Stimulated activated CD8-positive, alpha-beta memory T cell treated with anti-CD3 and anti-CD28 coated beads, Interleukin-12 subunit alpha, Interleukin-12 subunit beta, amount 100 ng/mL, for 1 hour (primary cell): ENCODE results near the gene GAPVD1.
"Not testable (repeated sequence)": the region's sequence is repeated elsewhere in the genome, so short reads cannot be mapped to it uniquely, and the experiment has no call there.

ENCODE experiments used
- DNase-seq: peaks from one replicate; pipeline ENCODE4 v3.0.0-alpha.2; 2020; ENCODE audit warnings: low read depth

Gene GAPVD1

DNA sequence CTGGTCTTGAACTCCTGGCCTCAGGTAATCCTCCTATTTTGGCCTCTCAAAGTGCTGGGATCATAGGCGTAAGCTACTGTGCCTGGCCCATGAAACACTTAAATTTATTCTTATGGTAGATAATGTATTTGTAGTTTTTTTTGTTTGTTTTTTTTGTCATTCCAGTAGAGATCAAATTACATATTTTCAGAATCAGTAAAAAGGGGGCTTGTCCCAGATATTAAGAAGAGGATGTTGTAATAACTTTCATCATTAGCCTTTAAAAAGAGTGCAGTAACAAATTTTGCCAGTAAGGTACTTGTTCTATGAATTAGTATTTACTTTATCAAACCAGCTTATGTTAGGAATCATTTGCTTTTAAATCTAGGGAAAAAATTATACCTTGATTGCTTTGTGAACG lies 42.6 kb downstream of the GAPVD1 start:
- DNase-seq, result no peak

GRCh38 chr9:125312411-125312810 lies 50.8 kb downstream of the GAPVD1 start:
- no peak for DNase-seq

GRCh38 chr9:125316359-125316758 lies 54.7 kb downstream of the GAPVD1 start:
- not testable (repeated sequence) for DNase-seq

- DNase-seq, result no peak
Observed at GRCh38 chr9:125317704-125318103, 56.1 kb downstream of the GAPVD1 start.

DNA sequence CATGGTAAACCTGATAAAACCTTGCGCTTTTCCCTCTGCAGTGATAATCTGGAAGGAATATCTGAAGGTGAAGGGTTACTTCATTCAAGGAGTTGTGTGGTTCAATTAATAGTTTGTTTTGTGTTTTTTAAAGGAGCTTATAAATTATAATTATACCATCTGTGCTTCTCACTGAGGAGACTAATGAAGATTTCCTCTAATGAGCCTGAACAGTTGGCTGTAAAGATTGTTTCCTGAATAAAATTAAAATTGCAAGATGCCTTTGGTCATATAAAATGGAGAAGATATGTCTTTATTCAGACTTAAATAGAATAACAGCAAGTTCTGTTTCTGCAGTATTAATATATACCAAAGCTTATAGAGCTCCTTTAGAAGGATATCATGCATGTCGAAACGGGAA lies 59.9 kb downstream of the GAPVD1 start:
- no peak for DNase-seq

GRCh38 chr9:125323615-125324014 lies 62.0 kb downstream of the GAPVD1 start:
- DNase-seq, result no peak

- DNase-seq, result no peak
Observed at GRCh38 chr9:125325826-125326225, 64.2 kb downstream of the GAPVD1 start.

- DNase-seq, result no peak
Observed at GRCh38 chr9:125329978-125330377, 68.4 kb downstream of the GAPVD1 start.

DNA sequence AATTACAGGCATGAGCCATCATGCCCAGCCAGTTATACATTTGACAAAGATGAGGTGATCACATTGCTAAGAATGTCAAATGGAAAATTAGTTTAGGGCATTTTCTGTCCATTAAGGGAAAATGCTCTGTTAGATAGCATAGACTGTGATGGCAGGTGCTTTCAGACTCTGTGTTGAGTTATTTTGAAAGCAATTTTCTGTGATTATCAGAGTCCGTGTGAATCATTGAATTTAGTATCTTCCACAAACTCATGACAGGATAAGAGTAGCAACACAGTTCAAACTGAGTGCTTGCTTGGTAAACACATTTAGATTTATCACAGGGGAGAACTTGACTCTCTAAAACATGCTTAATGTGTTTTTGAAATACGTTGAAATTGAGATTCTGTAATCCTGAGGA lies 69.0 kb downstream of the GAPVD1 start:
- DNase-seq, result no peak

GRCh38 chr9:125332527-125332926 lies 70.9 kb downstream of the GAPVD1 start:
- DNase-seq, result no peak

DNA sequence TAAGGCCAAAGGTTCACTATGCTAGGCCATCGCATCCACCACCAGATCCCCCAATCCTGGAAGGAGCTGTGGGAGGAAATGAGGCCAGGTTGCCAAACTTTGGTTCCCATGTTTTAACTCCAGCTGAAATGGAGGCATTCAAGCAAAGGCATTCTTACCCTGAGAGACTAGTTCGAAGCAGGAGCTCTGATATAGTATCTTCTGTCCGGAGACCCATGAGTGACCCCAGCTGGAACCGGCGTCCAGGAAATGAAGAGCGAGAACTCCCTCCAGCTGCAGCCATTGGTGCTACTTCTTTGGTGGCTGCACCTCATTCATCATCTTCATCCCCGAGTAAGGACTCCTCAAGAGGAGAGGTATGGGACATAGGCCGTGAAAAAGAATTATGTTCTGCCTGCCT lies 75.6 kb downstream of the GAPVD1 start:
- no peak for DNase-seq

GRCh38 chr9:125338929-125339328 lies 77.3 kb downstream of the GAPVD1 start:
- no peak for DNase-seq

GRCh38 chr9:125341566-125341965 lies 79.9 kb downstream of the GAPVD1 start:
- no peak for DNase-seq

- DNase-seq, result no peak
Observed at GRCh38 chr9:125343518-125344275, 82.1 kb downstream of the GAPVD1 start.

- no peak for DNase-seq
Observed at GRCh38 chr9:125346080-125346732, 84.6 kb downstream of the GAPVD1 start.

GRCh38 chr9:125355601-125356000 lies 94.0 kb downstream of the GAPVD1 start:
- DNase-seq, result no peak

GRCh38 chr9:125356032-125356431 lies 94.4 kb downstream of the GAPVD1 start:
- DNase-seq, result no peak

GRCh38 chr9:125359011-125359410 lies 97.4 kb downstream of the GAPVD1 start:
- no peak for DNase-seq

DNA sequence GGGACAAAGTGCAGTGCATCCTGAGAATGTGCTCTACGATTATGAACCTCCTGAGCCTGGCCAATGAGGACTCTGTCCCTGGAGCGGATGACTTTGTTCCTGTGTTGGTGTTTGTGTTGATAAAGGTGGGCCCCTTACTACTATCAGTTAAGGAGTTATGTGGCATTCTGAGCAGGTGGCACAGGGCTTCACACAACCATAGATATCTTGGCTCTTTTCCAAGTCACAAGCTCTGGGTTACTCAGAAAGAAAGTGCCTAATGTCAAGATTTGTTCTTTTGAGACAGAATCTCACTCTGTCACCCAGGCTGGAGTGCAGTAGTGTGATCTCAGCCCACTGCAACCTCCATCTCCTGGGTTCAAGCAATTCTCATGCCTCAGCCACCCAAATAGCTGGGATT lies 99.0 kb downstream of the GAPVD1 start:
- no peak for DNase-seq

GRCh38 chr9:125361837-125362531 lies 100.4 kb downstream of the GAPVD1 start:
- no peak for DNase-seq

GRCh38 chr9:125366676-125367075 lies 105.0 kb downstream of the GAPVD1 start:
- DNase-seq, result no peak

DNA sequence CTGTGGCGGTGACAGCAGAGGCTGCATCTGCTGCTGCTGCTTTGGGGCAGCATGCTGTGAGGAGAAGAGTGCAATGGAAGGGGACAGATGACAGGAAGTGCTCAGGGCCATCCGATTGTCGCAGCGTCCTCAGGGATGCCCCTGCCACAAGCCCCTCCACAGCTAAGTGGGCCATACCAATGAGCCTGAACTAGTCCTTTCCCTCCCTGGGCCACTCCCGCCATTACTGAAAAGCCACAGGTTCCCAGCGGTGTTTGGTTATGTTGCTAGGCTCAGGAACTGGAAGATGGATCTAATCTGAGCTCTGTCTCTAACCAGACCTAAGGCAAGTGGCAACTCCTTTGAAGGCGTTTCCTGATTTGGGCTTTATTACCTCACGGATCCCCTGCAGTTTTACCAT lies 109.2 kb downstream of the GAPVD1 start:
- no peak for DNase-seq
